Esophagus (tissue), 2 donors: ENCODE data around the gene CLNK. TPM values are rescaled to one million over a fixed set of nuclear protein-coding genes. Genes with fewer than 3 reads are reported as not detected.

Experiments used
- H3K27ac ChIP-seq, 2 donors: one replicate each; pipeline ENCODE4 v1.5.1; 2013; ENCODE audit warnings: low read depth in 2 of 2, mild to moderate bottlenecking in 2 of 2, inconsistent platforms in 1 of 2, low read length in 1 of 2, moderate library complexity in 1 of 2
- H3K27me3 ChIP-seq, 2 donors: one replicate each; pipeline ENCODE4 v1.6.1; 2013; ENCODE audit warnings: low read length in 2 of 2, control low read depth in 1 of 2, mild to moderate bottlenecking in 1 of 2; ENCODE audit not compliant: insufficient read depth in 2 of 2, control insufficient read depth in 1 of 2
- H3K36me3 ChIP-seq, 2 donors: one replicate each; pipeline ENCODE4 v1.6.1; 2013; ENCODE audit warnings: low read length in 1 of 2; ENCODE audit not compliant: control insufficient read depth in 2 of 2, insufficient read depth in 2 of 2
- H3K4me1 ChIP-seq, 2 donors: one replicate each; pipeline ENCODE4 v1.6.1; 2013; ENCODE audit warnings: low read length in 1 of 2; ENCODE audit not compliant: control insufficient read depth in 2 of 2, insufficient read depth in 2 of 2
- H3K4me3 ChIP-seq, 2 donors: one replicate each; pipeline ENCODE4 v1.5.1; 2013; ENCODE audit warnings: low read length in 2 of 2, mild to moderate bottlenecking in 2 of 2, low read depth in 1 of 2, moderate library complexity in 1 of 2
- H3K9me3 ChIP-seq, 2 donors: one replicate each; pipeline ENCODE4 v1.6.1; 2013; ENCODE audit warnings: mild to moderate bottlenecking in 2 of 2, low read depth in 1 of 2, low read length in 1 of 2, moderate library complexity in 1 of 2; ENCODE audit not compliant: control insufficient read depth in 2 of 2, insufficient read depth in 1 of 2
- WGBS, 2 donors: extraction: QIAGEN DNeasy Blood & Tissue Kit; methylation state at CpG; one replicate each; pipeline ENCODE4 v1.1.7; 2013; 5-methylcytosine and 5-hydroxymethylcytosine counted together
- polyA plus RNA-seq, 2 donors: library from polyadenylated mRNA; stranded (reverse); fragments of 200-250 nt; gene quantifications; one replicate each; pipeline ENCODE4 v1.2.3, GENCODE V29; 2013
- donor health status: healthy with polysubstance abuse.
- donor health status: Bipolar disorder and iron deficiency.

Gene CLNK
- polyA plus RNA-seq, 2 donors: 0.05 TPM; not detected in 1

DNA sequence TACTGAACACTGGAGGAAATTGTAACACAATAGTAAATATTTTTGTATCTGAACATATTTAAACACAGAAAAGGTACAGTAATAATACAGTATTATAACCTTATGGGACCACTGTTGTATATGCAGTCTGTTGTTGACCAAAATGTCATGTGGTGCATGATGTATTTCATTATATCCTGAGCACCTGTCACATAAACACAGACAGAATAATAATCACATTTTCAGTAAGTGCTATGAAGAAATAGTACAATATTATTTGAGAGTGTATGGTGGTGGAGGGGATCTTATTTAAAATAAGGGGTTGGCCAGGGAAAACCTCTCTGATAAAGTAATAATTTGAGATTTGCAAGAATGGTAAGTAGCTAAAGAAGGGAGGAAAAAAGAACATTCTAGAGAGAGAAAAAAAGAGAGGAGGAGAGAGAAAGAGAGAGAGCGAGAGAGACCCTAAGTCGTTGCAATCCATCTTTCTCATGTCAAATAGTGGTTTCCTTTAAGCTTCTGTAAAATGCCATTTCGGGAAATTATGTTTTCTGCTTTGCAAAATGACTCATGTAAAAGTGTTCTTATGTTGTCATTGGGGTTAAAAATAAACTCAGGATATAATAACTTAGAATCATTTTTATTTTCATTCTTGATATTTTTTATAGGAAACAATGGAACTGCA, 19.3 kb upstream of the CLNK start:
- Histone ChIP-seq H3K4me1 (no peaks in the 10 kb centered on the region), H3K9me3 (peaks cover 0 to 2% of the 10 kb centered on the region in 2 donors)
- WGBS, 2 donors: 66 to 71% methylated on average over 3 of the region's 3 CpGs

GRCh38 chr4:10703156-10703555, 18.6 kb upstream of the CLNK start:
- 57 to 69% methylated on average over 5 of the region's 5 CpGs for WGBS, 2 donors
- H3K36me3 ChIP-seq: no peaks in the 10 kb centered on the region
- no peaks in the 10 kb centered on the region for H3K27me3 ChIP-seq
- no peak overlapping the region for H3K4me3 ChIP-seq
- H3K4me1 ChIP-seq: no peaks in the 10 kb centered on the region
- H3K9me3 ChIP-seq: peaks cover 0 to 2% of the 10 kb centered on the region in 2 donors
- H3K27ac ChIP-seq: no peak overlapping the region

More for the DNA sequence above, 19.3 kb upstream of the CLNK start:
- H3K27me3 ChIP-seq: no peaks in the 10 kb centered on the region
- H3K4me3 ChIP-seq: no peak overlapping the region
- no peaks in the 10 kb centered on the region for H3K36me3 ChIP-seq
- no peak overlapping the region for H3K27ac ChIP-seq

GRCh38 chr4:10701702-10702460, 17.3 kb upstream of the CLNK start:
- no peak overlapping the region for H3K27ac ChIP-seq
- H3K36me3 ChIP-seq: no peaks in the 10 kb centered on the region
- H3K9me3 ChIP-seq: peaks cover 0 to 2% of the 10 kb centered on the region in 2 donors
- no peaks in the 10 kb centered on the region for H3K4me1 ChIP-seq
- WGBS, 2 donors: 73 to 76% methylated on average over 7 of the region's 7 CpGs
- H3K4me3 ChIP-seq: no peak overlapping the region
- H3K27me3 ChIP-seq: no peaks in the 10 kb centered on the region

DNA sequence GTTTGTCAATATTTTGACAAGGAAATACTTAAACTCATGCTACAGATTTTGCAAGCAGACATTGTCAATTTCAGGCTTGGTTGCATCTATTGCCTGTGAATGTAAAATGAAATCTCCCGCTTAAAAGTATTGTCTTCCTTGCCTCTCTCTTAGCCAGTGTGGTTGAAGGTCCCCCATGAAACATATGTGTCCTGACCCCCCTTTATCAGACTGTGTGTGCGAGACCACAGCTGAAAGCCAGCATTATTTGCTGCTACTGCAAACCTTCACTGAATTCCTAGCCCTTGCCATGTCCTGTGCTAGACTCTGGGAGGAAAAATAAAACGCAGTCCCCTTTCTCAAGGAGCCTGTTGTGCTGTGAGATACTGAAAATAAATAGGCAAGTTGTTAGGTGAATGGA, 16.6 kb upstream of the CLNK start:
- Histone ChIP-seq H3K27ac (no peak overlapping the region), H3K36me3 (no peaks in the 10 kb centered on the region), H3K9me3 (peaks cover 0 to 2% of the 10 kb centered on the region in 2 donors), H3K27me3 (no peaks in the 10 kb centered on the region), H3K4me3 (no peak overlapping the region), H3K4me1 (no peaks in the 10 kb centered on the region)
- WGBS, 2 donors: 67 to 74% methylated on average over 3 of the region's 3 CpGs

DNA sequence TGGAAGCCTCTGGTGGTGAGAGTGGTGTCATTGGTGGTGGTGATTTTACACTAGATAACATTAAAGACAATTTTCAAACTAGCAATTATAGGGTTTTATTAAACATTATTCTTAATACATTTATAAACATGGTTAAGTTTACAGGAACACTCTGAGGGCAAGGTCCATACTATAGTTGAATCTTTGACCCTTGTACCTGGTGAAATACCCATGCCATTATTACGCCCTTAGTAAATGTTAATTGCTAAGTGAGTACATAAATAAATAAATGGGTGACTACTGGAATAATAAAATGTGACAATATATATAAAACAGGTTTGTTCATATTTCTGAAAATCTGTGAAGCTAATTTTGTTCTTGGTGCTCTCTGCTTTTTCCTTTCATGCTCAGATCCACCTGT, 13.6 kb upstream of the CLNK start:
- Histone ChIP-seq H3K9me3 (no peaks in the 10 kb centered on the region), H3K27ac (no peak overlapping the region), H3K27me3 (no peaks in the 10 kb centered on the region), H3K36me3 (no peaks in the 10 kb centered on the region), H3K4me3 (no peak overlapping the region), H3K4me1 (no peaks in the 10 kb centered on the region)
- WGBS, 2 donors: 76 to 95% methylated on average over 1 of the region's 1 CpG

GRCh38 chr4:10697086-10697485, 12.5 kb upstream of the CLNK start:
- H3K4me1 ChIP-seq: no peaks in the 10 kb centered on the region
- 56 to 64% methylated on average over 5 of the region's 5 CpGs for WGBS, 2 donors
- H3K27me3 ChIP-seq: no peaks in the 10 kb centered on the region
- H3K4me3 ChIP-seq: no peak overlapping the region
- H3K36me3 ChIP-seq: no peaks in the 10 kb centered on the region
- H3K27ac ChIP-seq: no peak overlapping the region
- H3K9me3 ChIP-seq: no peaks in the 10 kb centered on the region

- H3K36me3 ChIP-seq: no peaks in the 10 kb centered on the region
- H3K27ac ChIP-seq: no peak overlapping the region
- H3K9me3 ChIP-seq: no peaks in the 10 kb centered on the region
- WGBS, 2 donors: 90 to 94% methylated on average over 4 of the region's 4 CpGs
- H3K4me1 ChIP-seq: no peaks in the 10 kb centered on the region
- no peaks in the 10 kb centered on the region for H3K27me3 ChIP-seq
- no peak overlapping the region for H3K4me3 ChIP-seq
Measured at GRCh38 chr4:10696253-10696652, 11.7 kb upstream of the CLNK start.

DNA sequence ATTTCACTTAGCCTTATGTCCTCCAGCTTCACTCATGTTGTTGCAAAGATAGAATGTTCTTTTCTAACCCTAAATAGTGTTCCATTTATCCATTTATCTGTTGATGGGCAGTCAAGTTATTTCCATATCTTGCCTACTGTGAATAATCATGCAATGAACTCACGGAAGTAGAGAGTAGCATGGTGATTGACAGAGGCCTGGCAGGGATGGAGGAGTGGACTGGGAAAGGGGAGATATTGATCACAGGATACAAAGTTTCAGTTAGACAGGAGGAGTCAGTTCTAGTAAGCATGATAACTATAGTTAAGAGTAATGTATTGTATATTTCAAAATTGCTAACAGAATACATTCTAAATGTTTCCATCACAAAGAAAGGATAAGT, 10.3 kb upstream of the CLNK start:
- Histone ChIP-seq H3K27me3 (no peaks in the 10 kb centered on the region), H3K36me3 (no peaks in the 10 kb centered on the region), H3K4me3 (no peak overlapping the region), H3K9me3 (no peaks in the 10 kb centered on the region), H3K27ac (no peak overlapping the region), H3K4me1 (no peaks in the 10 kb centered on the region)
- 86 to 89% methylated on average over 1 of the region's 1 CpG for WGBS, 2 donors

- Histone ChIP-seq H3K4me1 (no peaks in the 10 kb centered on the region), H3K27ac (no peak overlapping the region), H3K27me3 (no peaks in the 10 kb centered on the region), H3K9me3 (no peaks in the 10 kb centered on the region), H3K4me3 (no peak overlapping the region), H3K36me3 (no peaks in the 10 kb centered on the region)
- 56 to 63% methylated on average over 6 of the region's 6 CpGs for WGBS, 2 donors
Measured at GRCh38 chr4:10694151-10694827, 9.7 kb upstream of the CLNK start.
